ENCODE data around the gene SASH3.

SASH3 gene

GRCh38 chrX:129777218-129778030, 2.3 kb upstream of the SASH3 start:
- no peak for DNase-seq (ENCODE audit: extremely low spot score)
- TF ChIP-seq TARDBP (IDR thresholded peaks at IDR 0.05) (no peak), PKNOX1 (IDR thresholded peaks at IDR 0.05) (no peak)
- POLR2A ChIA-PET, result interaction anchor here (1.1 kb wide), 1 partner anchor 10 kb away, joined by 3 read pairs; no protein-coding TSS in a partner anchor
- CTCF ChIA-PET, result no interaction called here

GRCh38 chrX:129779086-129779672, 570 bp upstream of the SASH3 start:
- TF ChIP-seq ARNT (IDR thresholded peaks at IDR 0.05), result no peak
- no peak for TF ChIP-seq L3MBTL2 (conservative IDR thresholded peaks at IDR 0.05)
- TF ChIP-seq ZNF384 (IDR thresholded peaks at IDR 0.05), result no peak
- TF ChIP-seq HDGF (IDR thresholded peaks at IDR 0.05; ENCODE audit: borderline replicate concordance), result no peak
- TF ChIP-seq CTBP1 (IDR thresholded peaks at IDR 0.05; ENCODE audit: borderline replicate concordance), result no peak
- no peak for TF ChIP-seq FOXA1 (IDR thresholded peaks at IDR 0.05)
- TF ChIP-seq PKNOX1 (IDR thresholded peaks at IDR 0.05), result no peak
- no peak for TF ChIP-seq ELF4 (IDR thresholded peaks at IDR 0.05)
- TF ChIP-seq SUZ12 (IDR thresholded peaks at IDR 0.05), result no peak
- TF ChIP-seq FOXM1 (IDR thresholded peaks at IDR 0.05; ENCODE audit: borderline replicate concordance), result no peak
- no peak for TF ChIP-seq FOXK2 (IDR thresholded peaks at IDR 0.05)
- no peak for TF ChIP-seq LEF1 (IDR thresholded peaks at IDR 0.05; ENCODE audit: borderline replicate concordance)
- no peak for TF ChIP-seq SP1 (IDR thresholded peaks at IDR 0.05)
- no peak for TF ChIP-seq BHLHE40 (IDR thresholded peaks at IDR 0.05; ENCODE audit: borderline replicate concordance)
- no peak for TF ChIP-seq TARDBP (IDR thresholded peaks at IDR 0.05)
- TF ChIP-seq NFRKB (IDR thresholded peaks at IDR 0.05), result no peak
- CTCF ChIA-PET, result no interaction called here
- no peak for DNase-seq (ENCODE audit: extremely low spot score)
- POLR2A ChIA-PET, result no interaction called here

GRCh38 chrX:129780441-129781105, 824 bp downstream of the SASH3 start:
- DNase-seq (ENCODE audit: extremely low spot score), result no peak
- no peak for TF ChIP-seq ARNT (IDR thresholded peaks at IDR 0.05)
- TF ChIP-seq L3MBTL2 (conservative IDR thresholded peaks at IDR 0.05), result no peak
- no peak for TF ChIP-seq LEF1 (IDR thresholded peaks at IDR 0.05; ENCODE audit: borderline replicate concordance)
- no peak for TF ChIP-seq CTBP1 (IDR thresholded peaks at IDR 0.05; ENCODE audit: borderline replicate concordance)
- TF ChIP-seq FOXM1 (IDR thresholded peaks at IDR 0.05; ENCODE audit: borderline replicate concordance), result no peak
- TF ChIP-seq SUZ12 (IDR thresholded peaks at IDR 0.05), result no peak
- ChIA-PET POLR2A (no interaction called here), CTCF (no interaction called here)

- DNase-seq (ENCODE audit: extremely low spot score), result no peak
- POLR2A ChIA-PET, result no interaction called here
- no peak for TF ChIP-seq SP1 (IDR thresholded peaks at IDR 0.05)
- TF ChIP-seq BHLHE40 (IDR thresholded peaks at IDR 0.05; ENCODE audit: borderline replicate concordance), result no peak
- TF ChIP-seq FOXM1 (IDR thresholded peaks at IDR 0.05; ENCODE audit: borderline replicate concordance), result no peak
- no peak for TF ChIP-seq TARDBP (IDR thresholded peaks at IDR 0.05)
- no peak for TF ChIP-seq ELF4 (IDR thresholded peaks at IDR 0.05)
- no peak for TF ChIP-seq SUZ12 (IDR thresholded peaks at IDR 0.05)
- TF ChIP-seq ARNT (IDR thresholded peaks at IDR 0.05), result no peak
- no peak for TF ChIP-seq CTBP1 (IDR thresholded peaks at IDR 0.05; ENCODE audit: borderline replicate concordance)
- TF ChIP-seq L3MBTL2 (conservative IDR thresholded peaks at IDR 0.05), result no peak
- no peak for TF ChIP-seq PKNOX1 (IDR thresholded peaks at IDR 0.05)
- no peak for TF ChIP-seq FOXK2 (IDR thresholded peaks at IDR 0.05)
- no peak for TF ChIP-seq FOXA1 (IDR thresholded peaks at IDR 0.05)
- TF ChIP-seq ZNF384 (IDR thresholded peaks at IDR 0.05), result no peak
- no peak for TF ChIP-seq LEF1 (IDR thresholded peaks at IDR 0.05; ENCODE audit: borderline replicate concordance)
- TF ChIP-seq NFRKB (IDR thresholded peaks at IDR 0.05), result no peak
- TF ChIP-seq HDGF (IDR thresholded peaks at IDR 0.05; ENCODE audit: borderline replicate concordance), result no peak
- CTCF ChIA-PET, result no interaction called here
Observed at GRCh38 chrX:129781134-129781672, 1.5 kb downstream of the SASH3 start.

- no peak for DNase-seq (ENCODE audit: extremely low spot score)
- ChIA-PET POLR2A (no interaction called here), CTCF (interaction anchor here (0.6 to 0.8 kb wide), 2 partner anchors 285 to 292 kb away, joined by 3 read pairs; no protein-coding TSS in a partner anchor)
- TF ChIP-seq FOXK2 (IDR thresholded peaks at IDR 0.05) (no peak), ELF4 (IDR thresholded peaks at IDR 0.05) (no peak), HDGF (IDR thresholded peaks at IDR 0.05; ENCODE audit: borderline replicate concordance) (no peak), ARNT (IDR thresholded peaks at IDR 0.05) (no peak), TARDBP (IDR thresholded peaks at IDR 0.05) (no peak), CTBP1 (IDR thresholded peaks at IDR 0.05; ENCODE audit: borderline replicate concordance) (no peak), SP1 (IDR thresholded peaks at IDR 0.05) (no peak), LEF1 (IDR thresholded peaks at IDR 0.05; ENCODE audit: borderline replicate concordance) (no peak)
Observed at GRCh38 chrX:129781680-129782495, 2.1 kb downstream of the SASH3 start.
